NCI-H226 (cell line): ENCODE data around the gene ACOT13.
"Not testable (repeated sequence)": the region's sequence is repeated elsewhere in the genome, so short reads cannot be mapped to it uniquely, and the experiment has no call there.

Experiments
- DNase-seq: peaks from one replicate; pipeline ENCODE4 v3.0.0-alpha.2; 2015

ACOT13 gene

DNA sequence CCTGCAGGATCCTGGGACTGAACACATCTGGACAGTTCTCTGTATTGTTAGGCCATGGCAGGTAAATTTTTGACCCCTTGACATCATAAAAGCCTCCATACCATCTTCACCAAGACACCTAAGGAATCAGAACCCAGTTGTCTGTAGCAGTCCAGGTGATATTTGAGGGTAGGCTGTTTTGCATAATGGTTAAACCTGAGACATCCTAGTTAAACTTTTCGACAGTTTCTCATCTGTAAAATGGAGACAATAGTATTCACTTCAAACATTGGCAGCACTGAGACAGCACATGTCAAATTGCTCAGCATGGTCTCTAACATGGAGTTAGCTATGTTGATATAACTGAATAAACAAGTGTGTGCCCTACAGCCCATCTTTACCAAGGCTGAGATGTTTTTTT is 27.3 kb downstream of the ACOT13 start:
- DNase-seq, result no peak

DNA sequence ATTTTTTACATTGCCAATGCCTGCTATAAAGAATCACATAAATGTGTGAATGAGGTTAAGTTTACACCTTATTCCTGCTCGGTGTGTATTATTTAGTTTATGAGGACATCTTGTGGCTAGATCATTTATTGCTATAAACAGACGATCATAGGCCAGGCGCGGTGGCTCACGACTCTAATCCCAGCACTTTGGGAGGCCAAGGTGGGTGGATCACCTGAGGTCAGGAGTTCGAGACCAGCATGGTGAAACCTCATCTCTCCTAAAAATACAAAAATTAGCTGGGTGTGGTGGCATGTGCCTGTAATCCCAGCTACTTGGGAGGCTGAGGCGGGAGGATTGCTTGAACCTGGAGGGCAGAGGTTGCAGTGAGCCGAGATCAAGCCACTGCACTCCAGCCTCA is 28.8 kb downstream of the ACOT13 start:
- not testable (repeated sequence) for DNase-seq

DNA sequence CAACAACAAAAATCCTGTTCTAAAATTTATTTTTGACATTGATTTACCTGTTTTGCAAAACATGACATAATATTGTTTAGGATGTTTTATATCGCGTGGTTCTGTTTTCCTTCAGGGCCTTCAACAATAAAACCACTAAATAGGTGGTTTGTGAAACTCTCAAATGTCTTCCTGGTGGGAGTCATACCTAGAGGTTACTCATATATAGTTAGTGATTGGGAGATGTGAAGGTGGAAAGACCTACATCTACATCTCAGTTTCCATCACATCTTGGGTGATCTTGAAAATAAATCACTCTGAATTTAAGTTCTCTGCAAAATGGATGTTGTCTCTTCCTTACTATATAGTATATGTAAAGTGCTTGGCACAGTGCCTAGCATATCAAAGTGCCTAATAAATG is 29.2 kb downstream of the ACOT13 start:
- no peak for DNase-seq

DNA sequence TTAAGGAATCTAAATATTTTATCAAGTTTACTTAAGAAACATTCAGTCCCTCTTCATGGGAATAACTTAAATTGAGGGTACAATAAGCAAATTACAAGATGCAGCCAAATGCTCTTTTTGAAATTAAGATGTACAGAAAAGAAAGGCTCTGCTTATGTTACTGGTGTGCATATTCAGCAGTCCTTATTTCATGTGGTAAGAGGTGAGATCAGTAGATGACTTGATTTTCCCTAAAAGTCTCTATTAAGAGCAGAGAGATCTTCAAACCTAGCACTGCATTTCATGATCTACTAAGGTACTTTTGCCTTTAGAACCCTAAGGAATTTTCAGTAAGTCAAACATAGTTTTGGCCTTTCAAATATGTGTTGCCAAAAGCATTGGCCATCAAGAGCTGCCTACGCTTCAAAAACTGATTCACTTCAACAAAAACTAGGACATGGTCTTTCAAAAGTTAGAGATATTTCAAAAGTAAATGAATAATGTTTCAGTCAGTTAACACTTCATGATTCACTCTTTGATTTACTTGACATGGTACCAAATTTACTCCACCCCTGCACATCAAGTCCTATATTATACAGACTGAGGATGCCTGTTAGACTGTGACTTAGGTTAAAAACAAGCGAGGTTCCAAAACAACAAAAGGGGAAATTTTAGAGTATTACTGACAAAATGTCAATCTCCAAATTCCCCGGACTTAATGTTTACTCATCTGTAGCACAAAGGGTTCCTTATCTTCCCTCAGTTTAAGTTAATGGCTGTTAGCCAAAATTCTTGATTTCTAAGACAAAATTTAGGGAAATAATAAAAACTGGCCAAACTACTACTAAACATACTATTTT is 32.9 kb downstream of the ACOT13 start:
- DNase-seq, result no peak

DNA sequence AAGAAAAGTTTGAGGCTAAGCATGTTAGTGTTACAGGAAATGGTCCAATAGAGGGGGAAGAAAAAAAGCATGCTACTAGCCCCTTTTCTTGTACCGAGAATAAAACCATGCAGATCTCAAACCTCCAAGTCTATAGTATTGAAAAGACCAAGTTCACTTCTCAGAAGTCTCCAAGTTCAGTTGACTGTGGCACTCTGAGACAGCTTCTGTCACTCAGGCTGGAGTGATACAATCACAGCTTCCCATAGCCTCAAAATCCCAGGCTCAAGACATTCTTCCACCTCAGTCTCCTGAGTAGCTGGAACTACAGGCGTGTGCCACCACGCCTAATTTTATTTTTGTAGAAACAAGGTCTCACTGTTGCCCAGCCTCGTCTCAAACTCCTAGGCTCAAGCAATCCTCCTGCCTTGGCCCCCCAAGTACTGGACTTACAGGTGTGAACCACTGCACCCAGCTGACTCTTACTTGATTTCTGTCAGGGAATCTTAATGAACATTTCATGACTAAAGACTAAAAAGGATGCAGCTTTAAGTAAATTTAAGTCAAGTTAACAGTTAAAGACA is 35.9 kb downstream of the ACOT13 start:
- DNase-seq, result no peak

DNA sequence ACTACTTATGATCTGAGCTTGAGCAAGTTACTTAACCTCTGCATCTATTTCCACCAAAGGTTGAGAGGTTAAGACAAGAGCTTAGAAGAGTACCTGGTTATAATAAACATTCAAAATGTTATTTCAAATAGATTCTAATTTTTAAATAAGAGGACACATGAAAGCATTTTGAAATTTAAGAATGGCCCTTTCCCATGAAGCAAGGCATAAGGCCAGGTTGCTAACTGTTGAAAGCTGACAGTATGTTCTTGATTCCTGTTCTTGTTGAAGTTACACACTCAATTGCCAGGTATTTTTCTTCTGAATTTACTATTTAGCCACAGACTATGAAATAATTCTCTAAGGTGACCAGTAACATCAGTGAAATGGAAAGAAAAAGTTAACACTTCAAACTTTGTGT is 37.6 kb downstream of the ACOT13 start:
- DNase-seq, result no peak

DNA sequence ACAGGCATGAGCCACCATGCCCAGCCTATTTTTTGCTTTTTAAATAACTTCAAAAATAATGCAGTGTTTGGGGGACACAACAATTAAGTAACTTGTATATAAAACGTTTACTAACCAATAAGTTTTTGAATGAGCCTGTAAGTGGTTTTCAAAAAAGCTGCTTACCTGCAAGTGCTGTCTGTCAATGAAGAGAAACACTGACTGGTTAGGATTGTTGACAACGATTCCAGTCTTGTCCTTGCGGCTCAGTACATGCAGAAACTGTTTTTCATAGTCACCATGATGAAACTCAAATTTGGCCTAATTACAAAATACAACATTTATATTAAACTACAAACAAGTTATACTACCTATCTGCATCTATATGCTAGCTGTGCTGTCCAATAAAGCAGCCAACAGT is 41.7 kb downstream of the ACOT13 start:
- DNase-seq, result no peak

DNA sequence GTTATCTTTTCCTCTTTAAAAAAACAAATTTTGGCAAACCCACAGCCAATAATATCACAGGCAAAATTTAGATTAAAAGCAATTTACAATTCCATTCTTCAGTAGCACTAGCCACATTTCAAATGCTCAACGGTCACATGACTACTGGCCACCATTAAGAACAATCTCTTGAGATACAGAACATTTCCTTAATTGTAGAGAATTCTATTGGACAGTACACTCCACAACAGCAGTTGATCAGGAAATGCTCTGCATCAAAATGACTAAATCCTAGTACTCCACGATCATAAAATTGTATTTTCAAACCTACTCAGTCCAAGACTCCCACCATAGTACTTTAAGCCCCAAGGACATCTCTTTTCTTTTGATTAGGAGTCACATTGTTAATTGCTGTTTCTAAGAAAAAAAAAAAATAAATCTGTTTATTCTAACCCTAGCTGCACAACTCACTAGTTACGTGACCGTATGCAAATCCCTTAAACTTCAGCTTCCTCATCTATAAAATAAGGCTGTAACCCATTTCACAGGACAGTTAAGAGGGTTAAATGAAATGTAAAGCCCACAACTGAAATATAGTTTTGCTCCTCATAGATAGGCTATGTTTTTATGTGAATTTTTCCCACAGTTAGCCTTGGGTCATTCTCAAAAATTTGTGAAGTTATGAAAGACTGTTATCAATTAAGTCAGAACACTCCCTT is 42.3 kb downstream of the ACOT13 start:
- no peak for DNase-seq

DNA sequence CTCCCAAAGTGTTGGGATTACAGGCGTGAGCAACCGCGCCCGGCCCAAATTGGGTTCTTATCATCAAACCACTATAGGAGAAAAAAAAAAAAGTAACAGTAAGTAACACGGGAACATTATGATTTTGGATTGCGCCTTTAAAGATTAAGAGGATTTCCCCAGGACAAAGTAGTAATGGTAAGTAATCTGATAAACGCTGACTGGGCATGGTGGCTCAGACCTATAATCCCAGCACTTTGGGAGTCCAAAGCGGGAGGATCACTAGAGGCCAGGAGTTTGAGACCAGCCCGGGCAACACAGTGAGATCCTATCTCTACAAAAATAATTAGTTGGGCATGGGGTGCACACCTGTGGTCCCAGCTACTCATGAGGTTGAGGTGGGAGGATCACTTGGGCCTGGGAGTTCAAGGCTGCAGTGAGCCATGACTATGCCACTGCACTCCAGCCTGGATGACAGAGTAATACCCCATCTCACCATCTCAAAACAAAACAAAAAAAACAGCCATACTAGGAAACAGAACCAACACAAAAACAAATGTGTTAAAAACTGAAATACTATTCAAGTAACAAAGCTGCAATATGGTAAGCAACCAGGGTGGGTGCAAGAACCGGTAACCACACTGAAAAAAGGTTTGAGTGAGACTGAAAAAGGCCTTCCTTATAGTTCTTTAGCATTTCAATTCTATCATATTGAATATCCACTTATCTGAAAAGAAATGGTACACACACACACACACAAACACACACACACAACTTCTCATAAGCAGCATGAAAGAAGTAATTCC is 43.8 kb downstream of the ACOT13 start:
- no peak for DNase-seq

DNA sequence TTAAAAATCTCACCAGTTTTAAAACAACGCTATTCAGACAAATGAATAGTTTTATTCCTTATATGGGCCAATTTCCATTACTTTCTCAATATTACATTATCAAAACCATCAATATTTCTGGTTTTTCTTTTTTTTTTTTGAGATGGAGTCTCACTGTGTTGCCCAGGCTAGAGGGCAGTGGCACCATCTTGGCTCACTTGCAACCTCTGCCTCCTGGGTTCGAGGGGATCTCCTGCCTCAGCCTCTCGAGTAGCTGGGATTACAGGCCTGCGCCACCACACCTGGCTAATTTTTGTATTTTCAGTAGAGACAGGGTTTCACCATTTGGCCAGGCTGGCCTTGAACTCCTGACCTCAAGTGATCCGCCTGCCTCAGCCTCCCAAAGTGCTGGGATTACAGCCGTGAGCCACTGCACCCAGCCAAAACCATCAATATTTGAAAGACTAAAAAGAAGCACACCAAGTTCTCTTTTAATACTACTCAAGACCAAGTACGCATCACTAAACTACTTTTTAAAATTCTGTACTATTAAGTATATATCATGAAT is 49.8 kb downstream of the ACOT13 start:
- DNase-seq, result not testable (repeated sequence)

DNA sequence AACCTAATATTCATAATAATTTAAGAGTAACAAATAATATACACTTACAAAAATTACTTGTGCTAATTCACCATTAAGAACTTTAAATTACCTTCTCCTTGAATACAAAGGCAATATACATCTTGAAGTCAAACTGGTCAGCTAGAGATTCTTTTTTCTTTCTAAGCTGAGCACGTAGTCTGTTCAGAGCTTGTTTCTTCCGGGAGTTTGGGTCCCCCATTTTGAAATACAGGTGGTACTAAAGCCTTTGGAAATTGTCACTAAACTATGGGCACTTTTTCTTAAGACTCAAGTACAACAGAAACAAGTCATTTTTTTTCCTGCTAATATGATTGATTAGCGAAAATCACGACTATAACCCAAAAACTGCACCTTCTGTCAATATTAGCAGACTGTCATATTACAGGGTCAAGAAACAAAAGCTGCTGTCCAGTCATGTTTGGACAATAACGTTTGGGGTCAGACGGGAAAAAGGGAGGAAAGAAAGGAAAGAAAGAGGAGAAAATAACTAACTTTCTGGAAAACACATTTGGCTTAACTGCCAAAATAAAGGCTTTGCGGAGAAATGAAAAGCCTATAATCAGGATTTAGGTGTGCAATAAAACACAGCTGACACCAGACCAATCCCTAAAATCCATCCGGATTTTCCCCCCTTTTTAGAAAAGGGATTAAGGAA is 51.7 kb downstream of the ACOT13 start:
- no peak for DNase-seq

DNA sequence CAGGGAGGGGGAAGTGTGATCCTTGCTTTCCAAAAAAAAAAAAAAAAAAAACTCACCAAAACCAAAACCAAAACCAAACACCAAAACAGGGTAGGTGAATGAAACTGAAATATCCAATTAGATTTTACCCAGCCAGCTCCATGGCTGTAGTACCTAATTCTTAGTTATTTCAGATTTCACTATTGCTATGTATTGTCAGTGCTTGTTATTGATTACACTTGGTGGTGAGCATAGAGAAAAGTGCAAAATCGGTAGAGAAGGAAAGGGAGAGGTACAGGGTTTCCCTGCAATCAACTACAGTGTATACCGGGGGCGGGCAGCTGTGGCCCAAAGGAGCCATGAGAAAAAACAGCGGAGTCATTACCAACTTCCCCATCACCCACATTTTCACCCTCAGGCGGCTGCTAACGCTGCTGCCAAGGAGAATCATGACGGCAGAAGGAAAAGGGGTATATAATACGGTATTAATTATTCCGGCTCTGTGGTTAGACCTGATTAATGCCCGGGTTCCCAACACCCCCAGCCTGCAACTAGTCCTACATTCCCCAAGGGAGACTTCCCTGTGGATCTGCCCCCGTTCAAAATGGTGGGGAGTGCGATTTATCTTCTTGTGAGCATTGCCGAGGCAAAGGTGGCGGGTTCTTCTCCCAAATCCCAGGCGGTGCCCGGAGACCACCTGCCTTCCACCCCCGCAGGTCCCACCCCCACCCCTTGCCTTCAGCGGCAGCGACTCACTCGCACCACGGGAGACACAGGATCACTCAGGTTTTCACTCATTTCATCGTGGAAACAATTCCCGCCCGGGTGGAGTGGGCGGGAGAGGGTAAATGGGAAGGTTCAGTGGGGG is 52.5 kb downstream of the ACOT13 start, which contains the start of gene C6orf62:
Gene C6orf62 (minus strand): TSS at position 30 of the 847 bp plus-strand sequence. CDS start 486 bp downstream, outside the sequence.
- peak; percentile 13 for DNase-seq

DNA sequence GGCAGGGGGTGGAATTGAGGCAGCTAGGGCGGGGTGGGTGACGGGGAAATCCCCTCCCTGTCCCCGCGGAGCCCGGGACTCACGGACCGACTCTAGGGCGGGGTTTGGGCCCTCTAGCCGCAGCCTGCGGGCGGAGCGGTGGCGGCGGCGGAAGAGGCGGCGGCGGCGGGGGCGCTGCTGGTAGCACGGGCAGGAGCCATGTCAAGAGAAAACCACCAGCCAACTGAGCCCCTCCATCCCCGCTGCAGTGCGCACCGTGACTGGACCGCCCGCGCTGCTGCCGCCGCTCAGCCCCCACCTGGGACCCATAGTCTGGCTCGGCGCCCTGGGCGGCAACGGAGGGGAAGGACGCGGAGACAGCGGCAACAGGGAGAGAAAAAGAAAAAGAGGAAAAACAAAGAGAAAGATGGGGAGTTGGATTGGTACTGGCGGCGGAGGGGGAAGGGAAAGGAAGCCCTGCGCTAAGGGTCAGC is 53.3 kb downstream of the ACOT13 start:
- peak; percentile 36 for DNase-seq

DNA sequence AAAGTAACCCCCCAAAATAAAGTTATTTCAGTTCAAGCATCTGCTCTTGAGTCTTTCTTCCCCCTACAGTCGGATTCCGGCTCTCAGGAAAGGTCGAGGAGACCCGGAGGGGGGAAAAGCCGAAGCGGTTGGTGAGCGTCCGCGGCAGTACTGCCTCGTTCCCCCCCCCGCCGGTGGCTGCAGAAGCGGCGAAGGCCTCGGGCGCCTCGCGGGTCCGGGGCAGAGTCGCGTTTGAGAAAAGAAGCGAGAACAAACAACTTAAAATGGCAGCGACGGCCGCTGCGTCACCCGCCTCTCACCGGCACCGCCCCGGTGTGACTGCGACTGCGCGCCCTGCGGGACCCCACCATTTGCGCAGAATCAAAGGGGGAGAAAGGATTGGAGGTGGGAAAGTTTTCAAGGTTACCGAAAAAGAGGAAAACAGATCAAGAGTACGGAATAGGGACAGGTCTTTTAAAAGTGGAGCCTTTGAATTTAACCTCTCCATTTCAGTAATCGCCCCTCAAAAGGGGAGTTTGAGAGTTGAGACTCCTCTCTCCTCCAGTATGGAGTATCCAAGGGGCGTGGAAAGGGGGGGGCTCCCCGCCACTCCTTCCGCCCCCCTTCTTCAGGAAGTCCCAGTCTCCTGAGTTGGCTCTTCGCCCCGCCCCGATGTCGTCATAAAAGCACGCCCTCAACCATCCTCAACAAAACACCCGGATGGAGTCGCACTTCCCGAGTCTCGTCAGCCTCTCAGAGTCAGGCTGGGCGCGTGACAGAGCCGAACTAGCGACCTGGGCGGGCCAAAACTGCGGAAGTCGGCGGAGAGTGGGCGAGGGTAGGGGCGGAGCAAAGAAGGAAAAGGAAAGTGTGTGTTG is 54.0 kb downstream of the ACOT13 start:
- DNase-seq, result peak; percentile 99

DNA sequence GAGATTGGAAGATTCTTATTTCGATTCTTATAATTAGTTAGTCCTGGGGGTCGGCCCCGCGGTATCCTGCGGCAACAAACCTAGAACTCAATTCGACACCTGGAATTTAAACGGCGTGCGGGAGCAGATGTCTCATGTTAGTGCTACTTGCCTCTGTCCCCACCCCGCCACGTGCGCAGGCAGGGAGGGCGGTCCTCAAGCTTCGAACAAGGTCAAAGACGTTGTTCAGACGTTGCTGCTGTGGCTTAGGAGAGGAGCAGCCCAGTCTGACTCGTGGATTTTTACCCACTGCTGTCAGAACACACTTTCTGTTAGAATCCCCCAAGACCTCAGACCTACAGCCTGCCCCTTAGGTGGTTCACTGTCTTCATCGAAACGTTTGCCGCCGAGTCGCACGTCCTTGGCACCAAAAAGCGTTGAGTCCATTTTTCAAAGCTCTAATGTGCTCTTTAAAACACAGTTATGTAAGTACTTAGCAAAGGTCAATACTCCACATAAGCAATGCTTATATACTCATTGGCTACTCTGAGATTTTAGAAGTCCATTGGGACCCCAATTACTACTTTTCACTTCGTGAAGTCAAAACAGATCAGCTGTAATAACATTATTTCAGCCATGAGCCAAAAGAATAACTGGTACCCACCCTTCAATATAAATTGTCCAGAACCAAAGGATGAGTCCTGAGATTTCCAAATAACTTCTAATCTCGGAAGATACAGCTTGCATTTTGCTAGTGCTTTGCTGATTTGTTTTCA is 54.8 kb downstream of the ACOT13 start:
- DNase-seq, result no peak

DNA sequence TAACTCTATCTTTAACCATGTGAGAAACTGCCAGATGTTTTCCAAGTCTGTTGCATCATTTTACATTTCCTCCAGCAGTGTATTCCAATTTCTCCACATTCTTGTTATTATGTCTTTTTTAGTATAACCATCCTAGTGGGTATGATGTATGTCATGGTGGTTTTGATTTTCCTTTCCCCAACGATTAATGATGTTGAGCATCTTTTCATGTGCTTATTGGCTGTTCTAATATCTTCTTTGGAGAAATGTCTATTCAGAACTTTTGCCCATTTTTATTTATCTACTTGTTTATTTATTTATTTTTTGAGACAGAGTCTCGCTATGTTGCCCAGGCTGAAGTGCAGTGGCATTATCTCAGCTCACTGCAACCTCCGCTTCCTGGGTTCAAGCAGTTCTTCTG is 56.4 kb downstream of the ACOT13 start:
- DNase-seq, result no peak

DNA sequence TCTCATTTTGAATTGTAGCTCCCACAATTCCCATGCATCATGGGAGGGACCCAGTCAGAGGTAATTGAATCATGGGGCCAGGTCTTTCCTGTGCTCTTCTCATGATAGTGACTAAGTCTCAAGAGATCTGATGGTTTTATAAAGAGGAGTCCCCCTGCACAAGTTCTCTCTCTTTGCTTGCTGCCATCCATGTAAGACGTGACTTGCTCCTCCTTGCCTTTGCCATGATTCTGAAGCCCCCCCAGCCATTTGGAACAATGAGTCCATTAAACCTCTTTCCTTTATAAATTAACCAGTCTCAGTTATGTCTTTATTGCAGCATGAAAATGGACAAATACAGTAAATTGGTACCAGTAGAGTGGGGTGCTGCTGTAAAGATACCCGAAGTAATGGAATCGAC is 63.8 kb downstream of the ACOT13 start:
- DNase-seq, result not testable (repeated sequence)

DNA sequence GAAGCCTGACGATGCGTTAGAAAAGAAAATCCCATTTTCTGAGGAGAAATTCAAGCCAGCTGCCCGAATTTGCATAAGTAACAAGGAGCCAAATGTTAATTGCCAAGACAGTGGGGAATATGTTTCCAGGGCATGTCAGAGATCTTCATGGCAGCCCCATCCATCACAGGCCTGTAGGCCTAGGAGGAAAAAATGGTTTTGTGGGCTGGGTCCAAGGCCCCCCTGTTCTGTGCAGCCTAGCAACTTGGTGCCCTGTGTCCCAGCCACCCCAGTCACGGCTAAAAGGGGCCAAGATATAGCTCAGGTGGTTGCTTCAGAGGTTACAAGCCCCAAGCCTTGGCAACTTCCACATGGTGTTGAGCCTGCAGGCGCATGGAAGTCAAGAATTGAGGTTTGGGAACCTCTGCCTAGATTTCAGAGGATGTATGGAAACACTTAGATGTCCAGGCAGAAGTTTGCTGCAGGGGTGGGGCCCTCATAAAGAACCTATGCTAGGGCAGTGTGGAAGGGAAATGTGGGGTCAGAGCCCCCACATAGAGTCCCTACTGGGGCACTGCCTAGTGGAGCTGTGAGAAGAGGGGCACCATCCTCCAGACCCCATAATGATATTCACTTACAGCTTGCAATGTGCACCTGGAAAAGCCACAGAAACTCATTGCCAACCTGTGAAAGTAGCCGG is 64.7 kb downstream of the ACOT13 start:
- not testable (repeated sequence) for DNase-seq

DNA sequence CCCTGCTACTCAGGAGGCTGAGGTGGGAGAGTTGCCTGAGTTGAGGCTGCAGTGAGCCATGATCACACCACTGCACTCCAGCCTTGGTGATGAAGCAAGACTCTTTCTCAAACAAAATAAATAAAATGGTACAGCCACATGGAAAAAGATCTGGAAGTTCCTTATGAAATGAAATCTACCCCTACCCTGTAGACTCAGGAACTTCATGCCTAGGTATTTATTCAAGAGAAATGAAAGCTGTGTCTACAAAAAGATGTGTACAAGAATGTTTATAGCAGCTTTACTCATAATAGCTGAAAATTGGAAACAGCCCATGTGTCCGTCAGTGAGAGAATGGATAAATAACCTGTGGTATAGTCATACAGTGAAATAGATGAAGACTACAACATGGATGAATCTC is 67.3 kb downstream of the ACOT13 start:
- DNase-seq, result no peak
